ENCODE results near the gene UPK2.

The UPK2 gene

DNA sequence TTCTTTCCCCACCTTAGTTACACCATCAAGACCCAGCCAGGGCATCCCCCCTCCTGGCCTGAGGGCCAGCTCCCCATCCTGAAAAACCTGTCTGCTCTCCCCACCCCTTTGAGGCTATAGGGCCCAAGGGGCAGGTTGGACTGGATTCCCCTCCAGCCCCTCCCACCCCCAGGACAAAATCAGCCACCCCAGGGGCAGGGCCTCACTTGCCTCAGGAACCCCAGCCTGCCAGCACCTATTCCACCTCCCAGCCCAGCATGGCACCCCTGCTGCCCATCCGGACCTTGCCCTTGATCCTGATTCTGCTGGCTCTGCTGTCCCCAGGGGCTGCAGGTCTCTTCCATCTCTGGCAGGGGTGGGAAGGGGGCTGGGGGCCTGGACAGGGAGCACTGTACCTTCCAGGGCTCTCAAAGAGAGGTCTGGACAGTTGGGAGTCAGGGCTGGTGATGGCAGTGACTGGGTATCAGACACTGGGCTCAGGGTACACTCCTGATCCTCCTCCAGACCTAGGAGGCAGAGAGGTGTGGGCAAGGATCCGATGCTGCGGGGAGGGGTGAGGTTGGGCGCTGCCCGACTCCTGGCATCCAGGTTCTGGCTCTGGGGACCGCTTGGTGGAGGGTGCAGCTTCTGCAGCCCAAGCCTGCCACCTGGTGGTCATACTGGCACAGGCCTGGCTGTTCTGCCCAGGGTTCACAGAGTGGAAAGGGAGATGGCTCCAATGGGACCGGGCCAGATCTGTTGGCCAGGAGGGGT is at the start of gene UPK2:
TSS of gene UPK2 (plus strand) at position 205 of the 753 bp plus-strand sequence. CDS start at position 258, 53 bp downstream.
- no peak for FAIRE-seq

- FAIRE-seq: no peak
Measured at GRCh38 chr11:118907051-118908042, 48.8 kb upstream of the UPK2 start.

- FAIRE-seq: no peak
Measured at GRCh38 chr11:118908264-118908663, 47.8 kb upstream of the UPK2 start.

GRCh38 chr11:118908901-118909618 is 47.0 kb upstream of the UPK2 start:
- FAIRE-seq: peak; percentile 46

- FAIRE-seq: no peak
Measured at GRCh38 chr11:118909619-118910308, 46.3 kb upstream of the UPK2 start.

GRCh38 chr11:118910309-118911112 is 45.6 kb upstream of the UPK2 start:
- no peak for FAIRE-seq

DNA sequence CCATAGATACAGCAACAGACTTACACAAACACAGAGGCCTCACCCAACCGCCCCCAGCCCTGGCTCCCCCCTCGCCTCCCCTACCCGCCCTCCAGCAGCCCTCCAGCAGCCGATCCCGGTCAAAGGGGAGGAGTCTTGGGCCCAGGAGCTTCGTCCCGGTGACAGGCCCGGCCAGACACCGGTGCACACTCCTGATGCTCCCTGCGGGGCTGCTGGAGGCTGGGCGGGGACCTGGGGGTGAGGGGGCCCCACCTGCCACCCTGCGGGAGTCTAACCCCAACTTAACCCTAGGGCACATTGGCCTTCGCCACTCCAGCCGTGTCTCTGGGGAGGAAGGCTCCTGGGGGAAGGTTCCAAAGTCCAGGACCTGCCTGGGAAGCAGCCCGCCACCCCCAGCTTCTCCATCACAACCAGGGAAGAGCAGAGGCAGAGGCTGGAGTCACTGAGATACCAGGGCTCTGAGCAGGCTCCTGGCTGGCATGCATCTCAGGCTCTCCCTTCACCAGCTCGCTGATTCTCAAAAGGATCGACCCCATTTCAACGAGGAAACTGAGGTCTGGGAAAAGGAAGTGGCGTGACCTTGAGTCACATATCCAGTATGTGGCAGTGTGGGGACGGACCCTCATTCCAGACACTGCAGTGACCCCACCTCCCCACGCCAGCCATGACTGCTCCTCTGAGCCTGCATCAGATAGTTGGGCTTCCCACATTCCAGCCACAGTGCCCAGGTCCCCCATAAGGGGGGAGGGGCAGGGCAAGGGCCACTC is 44.8 kb upstream of the UPK2 start:
- FAIRE-seq: no peak

- FAIRE-seq: peak; percentile 60
Measured at GRCh38 chr11:118911880-118912741, 44.0 kb upstream of the UPK2 start.

- FAIRE-seq: no peak
Measured at GRCh38 chr11:118912742-118913410, 43.2 kb upstream of the UPK2 start.

- FAIRE-seq: no peak
Measured at GRCh38 chr11:118913411-118914125, 42.5 kb upstream of the UPK2 start.

- FAIRE-seq: no peak
Measured at GRCh38 chr11:118914178-118914918, 41.8 kb upstream of the UPK2 start.

GRCh38 chr11:118914987-118915386 is 41.1 kb upstream of the UPK2 start:
- FAIRE-seq: no peak

DNA sequence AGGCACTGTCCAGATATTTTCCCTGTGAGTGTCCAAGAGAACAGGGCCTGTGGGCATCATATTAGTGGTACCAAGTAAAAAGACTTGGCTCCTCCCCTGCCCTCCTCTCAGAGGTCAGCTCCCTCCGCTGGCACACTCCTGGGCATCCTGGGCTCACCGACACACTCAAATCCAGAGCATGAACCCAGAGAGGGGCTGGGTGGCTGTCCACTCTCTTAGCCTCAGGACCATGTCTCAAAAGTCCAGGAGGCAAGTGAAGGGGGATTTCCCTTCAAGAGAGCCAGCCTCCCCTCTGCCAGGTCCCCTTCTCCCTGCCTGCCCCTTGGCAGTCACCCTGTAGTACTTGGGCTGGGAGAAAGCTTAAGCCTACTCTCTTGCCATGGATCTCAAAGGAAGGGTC is 40.7 kb upstream of the UPK2 start:
- no peak for FAIRE-seq

GRCh38 chr11:118915941-118916841 is 39.9 kb upstream of the UPK2 start:
- FAIRE-seq: no peak

DNA sequence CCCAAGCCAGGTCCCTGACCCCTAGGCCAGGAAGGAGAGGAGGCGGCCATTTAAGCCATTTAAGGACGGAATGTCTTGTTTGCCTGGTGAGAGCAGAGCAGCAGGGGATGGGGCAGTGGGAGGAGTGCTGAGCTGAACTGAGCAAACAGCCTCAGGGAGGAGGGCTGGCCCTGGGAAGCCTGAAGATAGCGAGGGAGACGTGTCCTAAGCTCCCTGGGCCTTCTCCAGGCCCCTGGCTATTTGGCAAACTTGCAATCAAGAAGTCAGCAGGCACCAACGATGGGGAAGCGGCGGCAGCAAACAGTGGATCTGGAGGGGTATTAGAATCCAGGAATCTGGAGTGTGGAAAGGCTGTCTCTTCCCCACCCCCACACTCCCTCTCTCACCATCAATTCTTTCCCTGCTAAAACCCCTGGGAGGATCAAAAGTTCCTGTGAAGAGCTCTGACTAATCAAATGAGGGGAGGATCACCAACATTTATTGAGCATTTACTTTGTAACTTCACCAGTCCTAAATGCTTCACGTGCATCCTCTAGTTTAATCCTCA is 39.2 kb upstream of the UPK2 start:
- no peak for FAIRE-seq

DNA sequence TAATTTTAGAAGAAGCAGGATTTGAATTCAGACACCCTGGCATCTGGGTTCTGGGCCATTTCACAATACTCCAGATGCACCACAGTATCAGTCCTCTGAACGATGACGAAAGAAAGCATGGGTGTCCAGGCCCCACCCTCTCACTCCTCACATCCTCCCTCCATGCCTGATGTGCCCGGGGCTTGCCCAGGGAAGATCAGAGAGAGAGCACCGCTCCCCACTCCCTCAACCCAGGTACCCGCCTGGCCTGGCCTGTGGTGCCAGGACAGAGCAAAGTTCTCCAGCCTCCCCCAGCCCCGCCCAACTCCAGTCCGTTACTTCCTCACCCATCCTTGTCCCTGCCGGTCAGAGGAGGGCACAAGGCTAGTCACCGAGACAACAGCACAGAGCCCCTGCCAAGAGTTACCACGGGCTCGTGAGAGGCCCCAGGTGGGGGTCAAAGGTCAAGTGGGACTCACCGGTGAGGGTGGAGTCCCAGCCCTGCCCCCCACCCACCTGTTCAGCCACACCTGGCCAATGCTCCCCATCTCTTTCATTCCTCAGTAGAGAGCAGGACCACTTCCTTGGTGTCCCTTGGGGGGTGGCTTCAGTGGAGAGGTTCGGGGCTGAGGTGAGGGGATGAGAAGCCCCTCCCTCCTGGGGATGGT is 38.5 kb upstream of the UPK2 start:
- no peak for FAIRE-seq

Measured in TTC549 (cell line).